OCI-LY3 (cell line): Measurements from ENCODE around the gene THAP3.

Experiments used
- H2AFZ ChIP-seq: fragments of 200-600, 300-600 bp; shearing (Covaris generic); 2 replicates; pipeline ENCODE4 v1.6.0; 2014; ENCODE audit warnings: antibody characterized with exemption, low read depth, low read length
- H3K27ac ChIP-seq: fragments of 200-600, 300-600 bp; sonication (generic); 2 replicates; pipeline ENCODE4 v1.5.1; 2014; ENCODE audit warnings: mild to moderate bottlenecking, low read length, moderate library complexity, mixed read lengths
- H3K27me3 ChIP-seq: fragments of 200-600, 300-600 bp; sonication (generic); 2 replicates; pipeline ENCODE4 v1.6.1; 2014; ENCODE audit warnings: low read depth, low read length, mixed read lengths
- H3K36me3 ChIP-seq: fragments of 200-600, 300-600 bp; sonication (generic); replicated peaks from 2 replicates; pipeline ENCODE3; 2014; ENCODE audit warnings: low read depth, low read length, mixed read lengths
- H3K4me1 ChIP-seq: fragments of 300-600, 200-600 bp; sonication (generic); 2 replicates; pipeline ENCODE4 v1.6.1; 2014; ENCODE audit warnings: low read length, mixed read lengths
- H3K4me2 ChIP-seq: fragments of 200-600, 300-600 bp; sonication (generic); 2 replicates; pipeline ENCODE4 v1.6.1; 2014; ENCODE audit warnings: low read length, mixed read lengths
- H3K4me3 ChIP-seq: fragments of 300-600, 200-600 bp; sonication (generic); 2 replicates; pipeline ENCODE4 v1.5.1; 2014; ENCODE audit warnings: antibody characterized with exemption, mild to moderate bottlenecking, low read length, moderate library complexity
- H3K79me2 ChIP-seq: fragments of 300-600, 200-600 bp; shearing (Covaris generic); 2 replicates; pipeline ENCODE4 v1.6.1; 2014; ENCODE audit warnings: mild to moderate bottlenecking, low read length, mixed read lengths
- H3K9ac ChIP-seq: fragments of 300-600, 200-600 bp; shearing (Covaris generic); 2 replicates; pipeline ENCODE4 v1.6.0; 2014; ENCODE audit warnings: mild to moderate bottlenecking, low read length, moderate library complexity
- H3K9me3 ChIP-seq: fragments of 200-600, 300-600 bp; shearing (Covaris generic); 2 replicates; pipeline ENCODE4 v1.6.1; 2014; ENCODE audit warnings: low read length, mixed read lengths; ENCODE audit not compliant: insufficient read depth
- H4K20me1 ChIP-seq: fragments of 200-600, 300-600 bp; sonication (generic); 2 replicates; pipeline ENCODE4 v1.6.1; 2016; ENCODE audit warnings: low read length, mixed read lengths; ENCODE audit not compliant: insufficient read depth
- CTCF ChIP-seq: fragments of 200-600, 300-600 bp; sonication (generic); IDR thresholded peaks from 2 replicates; pipeline ENCODE4 v1.5.1; 2014; ENCODE audit warnings: antibody characterized with exemption, low read length, low read depth
- EZH2phosphoT487 ChIP-seq: fragments of 200-600 bp; shearing (Covaris generic); IDR thresholded peaks from 2 replicates; pipeline ENCODE4 v1.6.1; 2018; ENCODE audit warnings: antibody characterized with exemption, mixed run types, low read depth

THAP3 gene

GRCh38 chr1:6579374-6580118 is 45.1 kb upstream of the THAP3 start, which contains the start of gene ZBTB48:
ZBTB48 (plus strand) TSS chr1:6579994; CDS start chr1:6580610, 616 bp downstream.
- Histone ChIP-seq H3K9ac (peak within 1 kb of the TSS; percentile 82), H4K20me1 (no peaks in the 10 kb centered on the region), H3K36me3 (no peaks in the 10 kb centered on the region), H3K27me3 (no peaks in the 10 kb centered on the region), H3K4me2 (peak within 1 kb of the TSS; percentile 94), H2AFZ (peak within 1 kb of the TSS; percentile 78; the same call in 1 of the 2 replicates), H3K79me2 (peaks cover 19% of the 10 kb centered on the region), H3K4me1 (peaks cover 13% of the 10 kb centered on the region), H3K4me3 (peak within 1 kb of the TSS; percentile 98), H3K9me3 (no peaks in the 10 kb centered on the region), H3K27ac (peak within 1 kb of the TSS; percentile 39)
- TF ChIP-seq EZH2phosphoT487, result no peak
- TF ChIP-seq CTCF, result no peak

GRCh38 chr1:6580119-6580592 is 44.5 kb upstream of the THAP3 start:
- Histone ChIP-seq H3K9ac (peak overlapping the region; percentile 82), H3K4me1 (peaks cover 13% of the 10 kb centered on the region), H3K27ac (peak overlapping the region; percentile 39), H2AFZ (no peak overlapping the region), H3K4me2 (peak overlapping the region; percentile 94), H3K9me3 (no peaks in the 10 kb centered on the region), H3K79me2 (peaks cover 19% of the 10 kb centered on the region), H3K27me3 (no peaks in the 10 kb centered on the region), H3K4me3 (peak overlapping the region; percentile 98), H4K20me1 (no peaks in the 10 kb centered on the region), H3K36me3 (no peaks in the 10 kb centered on the region)
- TF ChIP-seq EZH2phosphoT487, result no peak
- TF ChIP-seq CTCF, result no peak

- Histone ChIP-seq H3K9ac (peak overlapping the region; percentile 82), H3K4me1 (peaks cover 13% of the 10 kb centered on the region), H3K4me2 (peak overlapping the region; percentile 94), H4K20me1 (no peaks in the 10 kb centered on the region), H3K27me3 (no peaks in the 10 kb centered on the region), H3K4me3 (peak overlapping the region; percentile 98), H3K9me3 (no peaks in the 10 kb centered on the region), H3K27ac (peak overlapping the region; percentile 39; the same call in 1 of the 2 replicates), H2AFZ (no peak overlapping the region), H3K36me3 (no peaks in the 10 kb centered on the region), H3K79me2 (peaks cover 19% of the 10 kb centered on the region)
- TF ChIP-seq EZH2phosphoT487 (no peak), CTCF (no peak)
Measured at GRCh38 chr1:6580593-6581409, 43.9 kb upstream of the THAP3 start.
